Activated CD4-positive, alpha-beta T cell treated with anti-CD3 and anti-CD28 coated beads, Interleukin-2, amount 50 U/mL, for 4 hours (primary cell): Measurements from ENCODE around the gene ITK.
"Not testable (repeated sequence)": the region's sequence is repeated elsewhere in the genome, so short reads cannot be mapped to it uniquely, and the experiment has no call there.

Experiments used
- DNase-seq, 2 experiments: peaks; one replicate each; pipeline ENCODE4 v3.0.0-alpha.2; 2020

ITK gene

DNA sequence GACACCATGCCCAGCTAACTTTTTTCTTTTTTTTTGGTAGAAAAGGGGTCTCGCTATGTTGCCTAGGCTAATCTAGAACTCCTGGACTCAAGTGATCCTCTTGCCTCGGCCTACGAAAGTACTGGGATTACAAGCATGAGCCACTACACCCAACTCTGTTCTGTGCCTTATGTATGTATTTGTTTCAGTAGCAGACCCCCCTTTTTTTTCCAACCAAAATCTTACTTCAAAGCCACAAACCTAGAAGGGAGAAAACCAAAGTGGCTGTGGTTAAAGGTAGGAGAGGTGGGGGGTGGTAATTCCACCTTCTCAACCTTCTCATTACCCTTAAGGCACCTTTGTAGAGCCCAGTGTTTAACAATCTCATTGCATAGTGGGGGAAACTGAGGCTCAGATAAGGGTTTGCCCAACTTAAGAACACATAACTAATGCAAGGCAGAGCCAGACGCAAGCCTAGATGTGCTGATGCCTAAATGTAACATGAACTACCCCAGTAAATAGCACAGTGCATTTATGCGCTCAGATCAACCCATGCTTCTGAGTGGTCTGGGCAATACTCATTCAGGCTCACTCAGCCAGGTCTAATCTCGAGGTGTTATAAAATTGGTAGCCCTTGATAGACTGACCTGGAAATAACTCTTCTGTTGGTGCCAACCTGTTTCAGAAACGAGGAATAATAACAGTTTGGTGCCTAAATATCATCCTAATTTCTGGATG lies 33.0 kb downstream of the ITK start:
- DNase-seq = no peak

DNA sequence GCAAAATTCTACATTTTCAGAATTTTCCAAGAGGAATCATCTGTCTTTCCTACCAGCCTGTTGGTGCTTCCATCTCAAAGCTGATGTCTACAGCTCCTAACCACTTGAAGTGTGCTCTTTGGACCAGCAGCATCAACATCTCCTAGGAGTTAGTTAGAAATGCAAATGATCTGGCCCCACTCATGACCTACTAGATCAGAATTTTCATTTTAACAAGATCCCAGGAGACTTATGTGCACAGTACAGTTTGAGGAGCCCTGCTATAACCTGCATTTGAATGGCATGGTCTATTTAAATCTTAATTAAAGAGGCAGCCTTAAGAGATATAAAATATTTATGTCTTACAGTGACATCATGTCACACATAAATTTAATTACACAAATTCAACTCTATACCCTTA lies 33.8 kb downstream of the ITK start:
- DNase-seq = no peak

DNA sequence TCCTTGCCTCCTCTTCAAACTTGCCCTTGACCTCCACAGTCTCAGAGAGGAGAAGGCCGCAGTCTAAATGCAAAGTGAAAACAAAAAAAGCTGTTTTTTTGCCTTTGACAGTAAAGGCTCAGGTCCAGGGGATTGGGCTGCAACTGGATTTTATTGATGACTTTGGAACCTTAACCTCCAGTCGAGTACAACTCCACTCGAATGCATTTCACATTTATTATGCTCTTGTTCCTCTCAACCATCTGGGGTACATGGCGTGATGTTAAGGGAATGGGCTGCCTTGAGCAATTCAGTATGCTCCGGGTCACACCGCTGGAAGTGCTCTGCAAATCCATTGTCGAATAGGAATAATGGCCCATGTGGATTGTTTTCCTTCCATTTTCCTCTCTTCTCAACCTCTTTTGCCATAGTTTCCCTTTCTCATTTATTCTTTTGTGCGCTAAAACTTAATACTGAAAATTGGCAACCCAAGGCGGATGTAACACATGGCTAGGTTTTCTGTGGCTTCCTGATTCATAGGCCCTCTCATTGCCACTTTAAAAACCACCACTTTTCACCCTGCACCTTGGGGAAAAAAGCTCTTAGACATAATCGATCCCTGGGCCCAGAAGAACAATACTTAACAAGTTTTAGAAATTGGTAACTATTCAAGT lies 34.3 kb downstream of the ITK start:
- no peak for DNase-seq

DNA sequence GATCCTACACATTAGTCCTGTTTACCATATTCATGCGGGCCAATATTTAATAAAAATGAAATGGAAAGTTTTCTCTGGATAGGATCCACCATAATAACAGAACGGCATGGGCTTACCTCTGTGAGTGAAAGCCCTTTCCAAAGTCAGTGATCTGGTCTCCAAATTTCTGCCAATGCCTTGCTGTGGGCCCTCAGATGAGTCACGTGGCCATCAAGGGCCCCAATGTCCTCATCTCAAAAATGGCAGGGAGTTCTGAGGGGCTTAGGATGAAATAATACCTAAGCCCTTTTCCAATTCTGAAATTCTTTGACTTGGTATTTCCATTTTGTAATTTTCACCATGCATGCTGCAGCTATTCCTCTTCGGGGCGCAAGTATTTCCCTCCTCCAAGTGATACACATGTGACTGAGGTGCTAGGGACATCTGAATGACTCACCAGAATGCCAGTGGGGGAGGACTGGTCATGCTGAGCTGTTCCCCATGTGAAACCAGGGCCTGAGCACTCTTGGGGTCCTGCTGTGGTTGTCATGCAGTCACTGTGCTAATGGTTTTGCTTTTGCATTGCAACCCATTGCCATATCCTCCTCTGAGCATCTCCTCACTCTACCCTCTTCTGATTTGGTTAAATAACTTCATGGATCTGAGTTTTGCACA lies 35.0 kb downstream of the ITK start:
- no peak for DNase-seq

DNA sequence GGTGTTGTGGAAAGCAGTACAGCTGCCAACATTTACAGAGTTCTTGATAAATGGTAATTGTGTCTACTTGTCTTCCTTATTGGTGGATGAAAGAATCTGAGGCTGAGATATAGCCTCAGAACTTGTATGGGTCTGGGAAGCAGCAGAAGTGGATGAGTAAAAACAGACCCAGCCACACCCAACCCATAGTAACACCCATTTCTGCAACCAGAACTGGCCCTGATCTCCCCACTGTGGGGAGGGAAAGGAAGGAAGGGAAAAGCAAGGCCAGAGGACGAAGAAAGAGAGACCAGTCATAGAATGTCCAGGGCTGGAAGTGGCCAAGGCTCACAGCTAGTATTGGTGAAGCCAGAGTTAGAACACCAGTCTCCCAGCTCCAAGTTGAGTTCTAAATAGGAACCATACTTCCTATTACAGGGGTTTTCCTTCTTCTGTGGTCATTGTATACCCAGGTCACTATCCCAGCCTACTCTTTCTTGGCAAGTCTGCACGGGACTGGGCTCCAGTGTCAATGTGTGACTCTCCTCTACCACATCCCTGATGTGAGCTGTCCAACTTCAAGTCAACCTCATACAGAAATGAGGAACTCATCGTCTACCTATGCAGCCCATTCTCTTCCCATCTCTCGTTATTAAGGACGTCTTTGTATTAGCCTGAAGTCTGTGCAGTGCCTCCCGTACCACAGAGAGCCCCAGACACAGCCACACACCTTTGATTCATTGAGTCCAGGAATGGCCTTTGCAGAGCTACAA lies 35.9 kb downstream of the ITK start:
- DNase-seq = no peak

DNA sequence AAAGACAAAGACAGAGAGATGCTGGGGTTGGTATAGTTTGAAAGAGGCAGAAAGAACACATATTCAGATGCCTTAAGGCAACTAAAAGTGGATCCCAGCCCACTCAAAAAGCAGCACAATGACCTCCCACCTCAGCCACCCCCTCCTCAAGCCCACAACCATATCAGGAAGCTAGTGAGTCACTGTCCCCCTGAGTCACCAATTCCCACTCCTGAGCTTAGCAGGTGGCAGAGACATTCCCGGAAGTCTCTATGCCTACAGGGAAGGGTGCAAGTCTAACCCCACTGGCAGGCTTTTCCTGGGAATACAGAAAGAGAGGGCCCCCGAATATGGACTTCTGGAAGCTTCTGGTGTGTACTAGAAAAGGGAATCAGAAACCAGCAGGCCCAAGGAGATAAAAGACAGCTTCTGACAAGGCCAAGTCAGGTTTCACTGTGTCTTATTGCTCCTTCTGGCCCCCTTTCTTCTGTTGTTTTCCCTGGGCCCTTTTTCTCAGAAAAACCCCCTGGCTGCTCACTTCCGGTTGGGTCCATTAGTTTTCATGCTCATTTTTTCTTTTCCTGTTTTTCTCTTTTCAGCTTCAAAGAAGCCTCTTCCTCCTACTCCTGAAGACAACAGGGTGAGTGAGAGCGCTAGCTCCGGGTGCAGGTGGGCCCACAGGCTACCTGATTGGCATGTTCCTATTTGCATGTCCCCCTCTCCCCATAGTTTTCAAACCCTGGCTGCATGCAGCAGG lies 36.8 kb downstream of the ITK start:
- DNase-seq = peak; percentile 80 to 84

DNA sequence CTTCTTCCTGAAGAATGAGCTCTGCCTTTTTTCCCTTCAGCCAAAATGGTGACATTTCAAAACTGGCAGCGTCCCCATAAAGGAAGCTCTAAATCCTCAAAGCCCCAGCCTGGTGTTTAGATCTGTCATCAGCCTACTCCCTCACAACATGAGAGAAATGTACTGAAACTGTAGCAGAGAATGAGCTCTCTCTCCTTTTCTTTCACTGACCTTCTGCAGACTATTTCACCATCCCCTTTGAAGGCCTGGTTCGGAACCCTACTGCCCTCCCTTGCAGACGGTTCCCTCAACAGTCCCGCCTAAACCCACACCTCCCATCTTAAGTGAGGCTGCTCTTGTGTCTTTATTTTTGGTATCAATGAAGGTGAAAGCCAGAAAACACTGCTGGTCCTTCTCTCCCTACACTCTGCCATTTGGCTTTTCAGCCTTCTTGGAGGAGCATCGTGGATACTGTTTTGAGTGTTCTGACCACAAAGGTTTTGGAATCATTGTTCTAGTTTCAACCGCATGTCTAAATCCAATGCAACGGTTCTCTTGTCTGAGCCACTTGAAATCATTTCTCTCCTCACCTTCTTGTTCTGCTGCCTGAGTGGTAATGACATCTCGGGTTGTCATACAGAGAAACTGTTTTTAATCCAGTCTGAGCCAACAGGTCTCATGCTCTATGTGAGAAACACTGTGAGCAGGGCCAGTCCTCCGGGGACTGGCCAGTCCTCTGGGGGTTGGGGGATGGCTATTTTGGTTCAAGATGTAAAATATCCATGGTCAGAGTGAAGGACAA lies 39.0 kb downstream of the ITK start:
- DNase-seq = no peak

DNA sequence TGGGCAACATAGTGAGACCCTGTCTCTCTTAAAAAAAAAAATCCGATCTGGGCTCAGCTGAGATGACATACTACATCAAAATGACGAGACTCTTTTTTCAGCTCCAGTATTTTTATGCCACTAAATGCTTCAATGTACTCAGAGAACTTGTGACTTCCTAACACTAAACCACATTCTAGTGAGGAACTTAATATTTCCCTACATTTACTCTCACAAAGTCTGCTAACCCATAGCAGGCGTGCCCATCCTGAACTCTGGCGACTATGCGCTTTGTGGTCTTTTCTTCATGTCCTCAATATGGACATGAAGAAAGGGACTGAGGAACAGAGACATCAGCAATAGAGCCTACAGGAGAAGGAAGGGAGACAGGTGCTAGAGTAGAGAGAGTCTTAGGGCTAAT lies 41.3 kb downstream of the ITK start:
- no peak for DNase-seq

DNA sequence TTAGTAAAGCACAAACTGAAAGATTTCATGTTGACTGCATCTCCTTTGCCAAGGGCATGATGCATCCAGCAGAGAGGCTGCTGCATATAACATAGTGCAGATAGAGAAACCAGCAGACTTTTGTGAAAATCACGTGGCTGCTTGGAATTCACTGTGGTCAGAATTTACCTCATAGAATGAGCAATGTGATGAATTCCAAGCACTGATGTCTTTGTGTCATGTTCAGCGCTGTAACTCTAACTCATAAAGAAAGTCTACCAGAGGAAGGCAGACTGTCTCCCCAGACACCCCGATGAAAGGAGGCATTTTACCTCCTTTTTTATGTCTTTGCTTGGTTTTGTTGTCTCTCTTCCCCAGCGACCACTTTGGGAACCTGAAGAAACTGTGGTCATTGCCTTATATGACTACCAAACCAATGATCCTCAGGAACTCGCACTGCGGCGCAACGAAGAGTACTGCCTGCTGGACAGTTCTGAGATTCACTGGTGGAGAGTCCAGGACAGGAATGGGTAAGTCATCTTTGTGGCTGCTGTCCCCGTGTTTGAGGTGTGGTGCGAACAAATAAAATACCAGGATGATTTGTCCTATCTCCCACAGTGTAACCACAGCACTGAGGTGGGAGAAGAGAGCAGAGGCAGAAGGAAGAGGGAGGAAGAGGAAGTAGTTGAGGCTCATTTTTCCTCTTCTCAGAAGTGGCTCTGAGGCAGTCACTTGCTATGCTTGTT lies 42.0 kb downstream of the ITK start:
- peak; percentile 77 to 82 for DNase-seq

DNA sequence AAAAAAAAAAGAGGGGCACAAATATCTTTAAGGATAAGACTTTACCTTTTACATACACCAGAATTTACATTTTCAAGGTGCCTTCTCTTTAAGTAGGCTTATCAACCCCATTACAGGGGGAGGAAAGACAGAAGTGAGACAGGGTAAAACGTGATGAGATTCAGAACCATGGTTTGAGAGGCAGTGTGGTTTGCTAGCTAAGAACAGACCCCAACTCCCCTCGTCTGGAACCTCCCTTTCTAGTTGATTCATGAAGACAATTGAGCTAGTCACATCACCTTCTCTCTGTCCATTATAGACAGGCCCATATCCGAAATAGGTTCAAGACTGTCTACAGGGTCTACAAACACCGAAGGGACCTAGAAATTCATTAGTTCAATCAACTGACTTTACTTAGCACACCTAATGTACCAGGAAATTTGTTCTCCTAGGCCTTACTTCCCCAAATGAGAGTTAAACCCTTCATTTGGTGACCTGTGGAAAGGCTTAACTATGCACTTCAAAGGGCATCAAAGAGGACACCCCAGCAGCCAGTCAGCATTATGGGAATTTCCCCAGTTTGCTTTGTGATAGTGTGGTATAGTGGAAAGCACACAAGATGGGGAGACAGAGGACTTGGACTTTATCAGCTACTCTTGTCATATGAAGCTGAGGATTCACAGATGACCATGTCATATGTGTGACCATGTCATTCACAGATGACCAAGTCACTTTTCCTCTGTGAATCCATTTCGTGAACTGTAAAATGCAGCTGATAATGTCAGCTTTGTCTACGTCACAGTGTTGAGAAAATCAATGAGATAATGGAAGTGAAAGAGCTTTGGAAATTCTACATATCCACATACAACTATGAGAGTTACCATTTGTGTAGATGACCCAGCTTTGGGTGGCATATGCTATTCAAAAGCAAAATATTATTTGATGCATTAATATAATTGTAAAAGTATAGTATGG lies 45.1 kb downstream of the ITK start:
- DNase-seq = no peak

DNA sequence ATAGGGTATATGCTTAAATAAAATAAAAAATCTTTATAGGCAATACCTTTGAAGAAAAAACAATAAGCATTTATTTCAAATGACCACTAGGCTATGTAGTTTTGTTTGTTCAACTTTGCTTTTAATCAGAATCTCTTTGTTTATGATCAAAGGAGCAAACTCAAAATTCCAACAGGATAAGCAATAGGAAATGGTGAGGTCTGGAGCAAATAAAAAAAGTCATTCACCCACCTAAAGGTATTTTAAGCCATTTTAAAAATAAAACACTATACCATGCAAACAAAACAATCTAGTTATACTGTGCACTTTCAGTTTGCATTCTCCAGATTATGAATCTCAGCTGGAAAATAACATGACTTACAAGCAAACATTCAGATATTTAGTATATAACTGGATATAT lies 50.0 kb downstream of the ITK start:
- DNase-seq = no peak

DNA sequence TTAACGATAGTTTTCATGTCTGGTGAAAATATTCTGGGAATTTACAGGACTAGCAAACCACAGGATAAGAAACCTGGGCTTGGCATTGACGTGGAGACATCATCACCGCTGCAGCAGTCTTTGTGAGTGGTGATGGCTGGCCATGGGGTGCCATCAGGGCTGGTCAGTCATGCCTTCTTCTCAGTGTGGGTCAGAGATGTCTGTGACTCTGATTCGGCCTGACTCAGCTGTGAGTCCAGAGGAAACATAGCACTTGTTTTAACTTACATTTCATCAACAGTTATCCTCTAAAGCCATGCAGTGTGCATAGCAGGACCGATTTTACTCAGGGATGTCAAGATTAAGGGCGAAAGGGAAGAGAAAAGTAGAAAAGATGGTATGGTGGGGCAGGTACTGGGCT lies 52.1 kb downstream of the ITK start:
- DNase-seq = no peak

DNA sequence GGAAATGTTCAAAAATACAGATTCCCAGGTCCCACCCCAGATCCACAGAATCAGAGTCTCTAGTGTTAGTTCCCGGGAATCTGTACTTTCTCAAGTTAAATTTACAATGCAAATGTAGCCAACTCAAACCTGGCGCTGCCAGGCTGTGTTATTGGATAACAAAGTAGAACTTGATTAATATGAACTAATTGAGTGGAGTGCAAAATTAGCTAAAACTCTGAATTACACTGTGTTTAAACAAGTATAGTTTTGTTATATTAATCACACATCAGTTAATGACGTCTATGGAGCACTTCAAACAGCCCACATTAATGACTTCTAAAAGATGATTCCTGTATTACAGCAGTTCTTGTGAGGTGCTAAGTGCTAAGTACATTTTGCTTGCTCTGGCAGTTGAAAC lies 52.9 kb downstream of the ITK start:
- DNase-seq = no peak

DNA sequence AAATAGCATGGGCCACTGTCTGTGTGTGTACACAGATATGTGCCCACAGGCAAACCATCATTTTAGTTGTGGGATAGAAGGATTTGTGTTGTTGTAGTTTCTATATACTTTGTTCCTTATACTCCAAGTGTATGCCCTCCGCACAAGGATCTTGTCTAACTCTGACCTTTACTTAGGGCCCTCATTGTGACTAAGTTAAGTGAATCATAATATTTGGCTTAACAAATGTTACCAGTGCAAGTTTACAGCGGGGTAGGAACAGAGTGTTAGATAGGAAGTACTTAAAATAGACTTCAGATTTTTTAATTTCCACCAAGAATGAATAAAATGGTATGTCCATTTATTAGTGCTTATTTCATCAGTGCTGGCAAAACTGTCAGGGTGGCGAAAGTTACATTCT lies 55.8 kb downstream of the ITK start:
- no peak for DNase-seq

DNA sequence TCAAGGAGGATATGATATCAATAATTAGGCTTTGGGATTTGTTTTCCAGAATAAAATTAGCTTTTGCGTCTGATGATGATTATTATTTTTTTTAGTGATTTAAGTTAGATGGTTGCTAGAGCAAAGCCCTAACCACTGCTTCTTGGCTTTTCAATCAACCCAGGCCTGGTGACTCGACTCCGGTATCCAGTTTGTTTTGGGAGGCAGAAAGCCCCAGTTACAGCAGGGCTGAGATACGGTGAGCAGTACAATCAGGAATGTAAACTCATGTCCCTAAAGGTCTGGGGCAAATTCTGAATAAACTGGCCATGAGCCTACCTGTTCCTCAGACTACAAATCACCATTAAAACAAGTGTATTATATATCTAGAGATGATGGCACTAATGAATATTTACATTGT lies 60.8 kb downstream of the ITK start:
- DNase-seq = no peak

DNA sequence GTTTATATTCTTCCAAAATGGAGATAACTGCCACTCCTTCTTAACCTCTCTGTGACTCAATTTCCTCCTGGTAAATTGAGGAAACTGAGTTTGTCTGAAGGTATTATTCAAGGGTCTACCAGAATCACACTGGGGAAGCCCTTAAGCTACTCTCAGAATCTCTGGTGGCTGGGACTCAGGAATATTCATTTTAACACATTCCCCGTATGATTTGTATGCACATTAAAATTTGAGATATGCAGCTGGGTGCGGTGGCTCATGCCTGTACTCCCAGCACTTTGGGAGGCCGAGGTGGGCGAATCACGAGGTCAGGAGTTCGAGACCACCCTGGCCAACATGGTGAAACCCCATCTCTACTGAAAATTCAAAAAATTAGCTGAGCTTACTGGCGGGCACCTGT lies 64.1 kb downstream of the ITK start:
- not testable (repeated sequence) for DNase-seq

DNA sequence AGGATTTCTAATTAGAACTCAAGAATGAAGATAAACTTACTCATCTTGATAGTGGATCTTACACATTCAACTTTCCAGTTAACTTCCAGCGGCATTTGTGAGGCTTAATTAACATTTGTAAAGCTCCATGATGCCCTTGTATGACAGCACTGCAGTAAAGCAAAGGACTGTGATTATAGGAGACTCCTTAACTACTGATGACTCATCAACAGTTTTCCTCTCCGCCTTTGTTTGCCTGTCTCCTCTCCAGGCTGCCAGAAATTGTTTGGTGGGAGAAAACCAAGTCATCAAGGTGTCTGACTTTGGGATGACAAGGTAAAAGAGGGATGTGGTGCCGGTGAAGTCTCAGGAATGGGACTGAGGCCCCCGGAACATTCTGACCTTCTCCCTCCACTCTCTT lies 64.8 kb downstream of the ITK start:
- no peak for DNase-seq

DNA sequence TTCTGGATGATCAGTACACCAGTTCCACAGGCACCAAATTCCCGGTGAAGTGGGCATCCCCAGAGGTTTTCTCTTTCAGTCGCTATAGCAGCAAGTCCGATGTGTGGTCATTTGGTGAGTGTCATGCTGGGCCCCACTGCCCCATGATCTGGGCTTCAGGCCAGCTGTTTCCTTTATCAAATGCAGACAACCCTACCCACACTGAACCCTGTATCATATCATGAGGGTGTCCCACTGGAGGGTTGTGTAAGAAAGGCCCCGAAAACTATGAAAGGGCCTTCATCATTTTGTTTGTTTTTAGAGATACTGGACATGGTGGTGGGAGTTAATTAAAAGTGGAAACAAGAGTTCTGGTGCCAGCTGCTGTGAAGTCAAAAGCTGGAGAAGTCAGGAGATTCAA lies 65.2 kb downstream of the ITK start:
- no peak for DNase-seq

DNA sequence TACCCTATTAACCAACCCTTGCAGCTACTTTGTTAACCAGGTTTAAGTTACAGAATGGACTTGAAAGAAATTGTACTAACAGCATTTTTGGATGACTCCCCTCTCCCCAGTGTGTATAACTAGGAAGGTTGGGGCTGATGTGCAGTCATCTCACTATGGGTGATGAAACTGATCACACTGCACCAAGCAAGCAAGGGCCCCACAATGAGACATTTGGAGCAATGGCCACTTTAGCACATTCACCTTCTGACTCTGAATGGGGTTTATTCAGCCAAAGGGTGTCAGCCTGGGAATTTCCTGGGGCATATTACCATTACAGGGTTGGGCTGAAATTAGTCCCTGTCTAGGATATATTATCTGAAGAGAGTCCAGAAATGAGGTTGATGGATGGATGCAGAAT lies 66.6 kb downstream of the ITK start:
- no peak for DNase-seq

DNA sequence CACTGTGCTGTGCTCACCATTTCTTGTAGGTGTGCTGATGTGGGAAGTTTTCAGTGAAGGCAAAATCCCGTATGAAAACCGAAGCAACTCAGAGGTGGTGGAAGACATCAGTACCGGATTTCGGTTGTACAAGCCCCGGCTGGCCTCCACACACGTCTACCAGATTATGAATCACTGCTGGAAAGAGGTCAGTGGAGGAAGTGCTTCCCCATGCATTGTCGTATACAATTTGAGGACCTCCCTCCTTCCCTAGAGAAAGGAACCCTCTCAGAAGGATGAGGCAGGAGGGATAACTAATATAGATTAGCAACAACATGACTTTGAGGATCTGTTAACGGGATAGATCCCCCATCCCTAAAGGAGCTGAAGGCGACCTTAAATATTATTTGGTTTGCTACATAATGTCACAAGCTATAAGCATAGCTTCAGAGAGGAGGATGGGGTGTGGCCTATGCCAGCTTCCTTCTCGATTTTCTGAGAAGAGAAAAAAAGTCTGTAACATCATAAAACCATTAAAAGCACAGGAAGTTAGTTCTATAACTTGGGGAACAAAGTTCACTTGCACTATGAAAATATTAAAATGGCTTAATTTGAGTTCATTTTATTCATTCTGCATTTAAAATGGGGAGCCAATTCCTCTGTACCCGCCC lies 68.3 kb downstream of the ITK start:
- DNase-seq = no peak
